NCI-H128 (cell line): ENCODE measurements around the gene MTA3.
"Not testable (repeated sequence)": the region's sequence is repeated elsewhere in the genome, so short reads cannot be mapped to it uniquely, and the experiment has no call there.

ENCODE experiments used
- DNase-seq: peaks from one replicate; lab custom pipeline; 2025; ENCODE audit not compliant: unreplicated experiment; lab: John Stamatoyannopoulos, UW

The MTA3 gene

GRCh38 chr2:42606166-42606565 is 37.7 kb downstream of the MTA3 start:
- not testable (repeated sequence) for DNase-seq

DNA sequence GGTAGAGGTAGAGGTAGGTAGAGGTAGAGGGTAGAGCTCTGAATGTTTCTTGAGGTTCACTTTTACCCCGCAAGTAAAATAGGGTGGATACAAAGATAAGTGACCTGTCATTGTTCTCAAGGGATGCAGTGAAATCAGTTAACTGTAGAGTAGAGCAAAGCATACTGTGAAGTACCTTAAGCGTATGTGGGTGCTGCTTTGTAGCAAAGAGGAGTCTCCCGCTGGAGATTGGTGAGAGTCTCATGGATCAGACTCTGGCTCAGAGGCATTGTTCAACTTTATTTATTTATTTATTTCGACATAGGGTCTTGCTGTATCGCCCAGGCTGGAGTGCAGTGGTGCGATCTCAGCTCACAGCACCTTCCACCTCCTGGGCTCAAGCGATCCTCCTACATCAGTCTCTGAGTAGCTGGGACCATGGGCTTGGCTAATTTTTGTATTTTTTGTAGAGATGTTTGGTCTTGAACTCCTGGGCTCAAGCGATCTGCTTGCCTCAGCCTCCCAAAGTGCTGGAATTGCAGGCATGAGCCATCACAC is 38.7 kb downstream of the MTA3 start:
- DNase-seq: no peak

DNA sequence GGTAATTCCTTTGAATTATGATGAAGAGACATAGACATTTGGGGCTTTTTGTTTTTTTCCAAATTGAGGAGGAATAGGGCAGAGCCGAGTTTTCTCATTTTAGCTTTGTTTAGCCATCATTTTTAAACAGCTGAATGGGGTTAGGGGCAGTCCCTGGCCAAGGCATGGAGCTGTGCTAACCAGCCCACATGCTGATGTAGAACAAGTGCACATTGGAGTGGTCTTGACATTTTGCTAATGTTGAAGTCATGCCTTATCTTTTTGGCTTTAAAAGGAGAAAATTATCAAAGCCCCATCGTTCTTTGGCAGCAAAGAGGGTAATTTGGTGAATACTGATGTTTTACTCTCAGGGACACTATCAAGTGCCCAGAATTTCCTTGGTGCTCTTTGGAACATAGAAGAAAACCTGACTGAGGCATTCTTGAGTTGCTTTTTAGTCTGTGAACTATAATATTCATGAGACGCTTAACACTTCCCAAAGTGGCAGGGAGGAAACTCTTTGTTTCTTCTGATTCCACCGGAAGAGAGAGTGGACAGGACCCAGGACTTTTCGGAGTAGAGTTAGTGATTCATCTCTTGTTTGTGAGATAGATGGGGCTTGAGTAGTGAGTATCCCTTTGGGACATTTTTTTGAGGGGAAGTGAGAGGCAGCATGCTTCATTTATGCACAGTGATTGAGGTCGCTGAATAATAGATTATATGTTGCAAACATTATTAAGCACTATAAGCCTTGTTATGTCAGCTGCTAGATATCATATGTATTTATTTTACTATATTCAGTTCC is 45.0 kb downstream of the MTA3 start:
- DNase-seq: no peak

GRCh38 chr2:42614838-42615237 is 46.4 kb downstream of the MTA3 start:
- no peak for DNase-seq

DNA sequence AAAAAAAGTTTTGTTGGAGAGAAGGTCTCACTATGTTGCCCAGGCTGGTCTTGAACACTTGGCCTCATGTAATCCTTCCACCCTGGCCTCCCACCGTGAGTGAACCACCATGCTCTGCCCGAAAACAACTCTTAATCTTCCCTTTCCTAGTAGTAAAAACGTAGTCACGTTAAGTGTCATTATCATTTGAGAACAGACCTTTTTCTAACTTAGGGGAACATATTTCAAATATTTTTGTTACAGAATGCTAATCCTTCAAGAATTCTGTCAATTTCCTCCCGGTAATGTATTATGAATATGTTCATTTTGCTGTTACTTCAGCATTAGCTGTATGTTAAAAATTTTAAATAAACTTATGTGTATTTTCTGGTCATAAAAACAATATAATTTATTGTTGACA is 49.7 kb downstream of the MTA3 start:
- DNase-seq: no peak

DNA sequence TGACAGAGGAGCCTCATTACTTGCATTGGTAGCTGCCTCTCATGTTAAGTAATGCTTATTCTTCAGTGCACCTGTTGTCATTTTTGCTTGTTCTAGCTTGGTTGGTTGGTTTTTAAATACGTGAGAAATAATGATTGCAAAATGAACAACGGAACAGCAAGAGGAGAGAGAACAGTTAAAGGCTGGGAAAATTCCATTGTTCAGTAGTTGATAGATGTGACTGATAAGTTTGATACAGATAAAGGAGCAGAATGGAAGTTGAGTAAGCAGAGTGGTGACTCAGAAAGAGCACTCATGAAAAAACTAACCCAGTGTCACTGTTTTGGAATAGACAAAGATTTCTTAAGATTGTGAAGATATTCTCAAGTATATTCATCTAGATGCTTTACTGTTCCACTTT is 50.5 kb downstream of the MTA3 start:
- no peak for DNase-seq

GRCh38 chr2:42621626-42622025 is 53.2 kb downstream of the MTA3 start:
- DNase-seq: not testable (repeated sequence)

GRCh38 chr2:42622943-42623676 is 54.7 kb downstream of the MTA3 start:
- DNase-seq: no peak

DNA sequence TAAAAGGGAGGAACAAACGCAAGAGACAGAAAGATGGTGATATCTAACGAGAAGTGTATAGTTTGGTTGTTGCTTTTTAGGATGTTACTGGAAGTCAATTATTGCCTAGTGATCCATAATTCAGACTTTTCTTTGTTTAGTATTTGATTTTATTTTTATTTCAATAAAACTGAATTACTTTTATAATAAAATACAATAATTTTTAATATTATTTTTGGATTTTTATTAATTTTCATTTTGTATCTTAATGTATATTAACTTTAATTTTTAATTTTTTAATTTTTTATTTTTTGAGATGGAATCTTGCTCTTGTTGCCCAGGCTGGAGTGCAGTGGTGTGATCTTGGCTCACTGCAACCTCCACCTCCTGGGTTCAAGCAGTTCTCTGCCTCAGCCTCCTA is 55.6 kb downstream of the MTA3 start:
- no peak for DNase-seq

DNA sequence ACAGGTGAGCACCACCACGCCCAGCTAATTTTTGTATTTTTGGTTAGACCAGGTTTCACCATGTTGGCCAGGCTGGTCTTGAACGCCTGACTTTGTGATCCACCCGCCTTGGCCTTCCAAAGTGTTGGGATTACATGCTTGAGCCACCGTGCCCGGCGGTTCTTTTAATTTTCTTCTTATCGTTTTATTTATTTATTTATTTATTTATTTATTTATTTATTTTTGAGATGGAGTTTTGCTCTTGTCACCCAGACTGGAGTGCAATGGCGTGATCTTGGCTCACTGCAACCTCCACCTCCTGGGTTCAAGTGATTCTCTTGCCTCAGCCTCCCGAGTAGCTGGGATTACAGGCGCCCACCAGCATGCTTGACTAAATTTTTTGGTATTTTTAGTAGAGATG is 59.6 kb downstream of the MTA3 start:
- not testable (repeated sequence) for DNase-seq

- DNase-seq: no peak
These were observed 68.5 kb downstream of the MTA3 start for GRCh38 chr2:42636934-42637333.

DNA sequence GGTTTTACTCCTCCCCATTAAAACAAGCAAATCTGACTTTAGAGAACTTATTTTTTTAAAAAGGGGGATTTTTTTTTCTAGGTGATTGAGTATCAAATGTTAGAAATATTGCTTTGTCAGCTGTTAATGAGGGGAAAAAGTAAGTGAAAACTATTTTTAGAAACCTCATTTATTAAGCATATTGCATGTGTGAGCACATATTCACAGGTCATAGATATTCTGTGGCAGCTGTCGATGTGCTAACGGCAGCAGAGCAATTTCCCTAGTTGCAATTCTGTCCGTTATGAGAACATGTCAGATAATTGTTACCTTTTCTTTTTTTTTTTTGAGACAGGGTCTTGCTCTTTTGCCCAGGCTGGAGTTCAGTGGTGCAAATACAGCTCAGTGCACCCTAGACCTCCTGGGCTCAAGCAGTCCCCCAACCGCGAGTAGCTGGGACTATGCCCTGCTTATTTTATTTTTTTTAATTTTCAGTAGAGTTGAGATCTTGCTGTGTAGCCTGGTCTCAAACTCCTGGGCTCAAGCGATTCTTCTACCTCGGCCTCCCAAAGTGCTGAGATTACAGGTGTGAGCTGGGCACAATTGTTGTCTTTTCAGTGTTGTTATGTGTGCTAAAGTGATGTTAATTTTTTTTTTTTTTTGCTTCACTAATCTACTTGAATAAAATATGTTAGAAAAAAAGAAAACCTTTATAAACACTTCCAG is 69.8 kb downstream of the MTA3 start:
- no peak for DNase-seq

DNA sequence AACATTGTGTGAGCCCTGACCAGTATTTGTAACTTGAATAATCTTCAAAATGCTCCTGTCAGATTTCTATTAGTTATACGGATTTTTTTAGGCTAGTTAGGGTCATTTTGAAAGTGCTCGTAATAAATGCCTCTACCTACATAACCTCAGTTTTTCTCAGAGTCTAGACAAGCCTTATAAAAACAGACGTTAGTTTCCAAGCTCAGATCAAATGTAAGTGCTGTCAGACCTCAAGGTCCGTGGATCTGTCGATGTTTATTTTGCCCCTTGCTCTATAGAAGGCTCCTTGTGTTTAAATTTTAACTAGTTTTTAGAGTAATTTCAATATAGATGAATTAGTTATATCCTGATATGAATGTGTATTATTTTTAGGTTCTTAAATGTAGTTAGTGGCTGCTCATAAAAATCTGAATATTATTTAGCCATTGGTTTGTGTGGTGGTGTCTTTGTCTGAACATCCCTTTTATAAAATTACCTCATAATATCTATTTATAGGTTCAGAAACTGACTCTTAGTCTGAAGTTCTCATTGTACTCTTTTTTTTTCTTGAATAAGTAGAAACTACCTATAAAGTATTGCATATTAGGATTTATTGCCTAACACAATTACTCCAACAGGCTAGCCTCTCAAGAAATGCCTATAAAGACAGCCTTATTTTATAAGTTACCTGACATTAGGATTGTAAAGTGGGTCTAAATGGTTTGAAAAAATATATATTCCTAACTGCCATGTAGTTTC is 71.1 kb downstream of the MTA3 start:
- no peak for DNase-seq

DNA sequence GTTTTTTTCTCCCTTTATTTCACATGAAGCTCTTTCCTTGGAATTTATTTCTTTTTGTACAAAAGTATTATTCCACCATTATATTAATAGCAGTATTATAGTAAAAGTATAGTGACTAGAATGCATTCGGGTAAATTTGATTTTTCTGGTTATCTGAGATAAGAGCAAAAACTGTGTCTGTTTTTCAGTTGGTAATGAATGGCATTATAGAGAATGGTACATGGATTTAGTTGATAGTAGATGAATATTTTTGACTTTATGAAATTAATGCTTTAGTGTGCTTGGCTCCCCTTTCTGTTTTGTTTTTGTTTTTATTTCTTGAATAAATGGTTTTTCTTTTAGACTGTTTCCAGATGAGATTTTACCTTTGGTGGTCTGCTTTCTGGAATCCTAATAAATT is 71.8 kb downstream of the MTA3 start:
- no peak for DNase-seq

- DNase-seq: not testable (repeated sequence)
These were observed 73.9 kb downstream of the MTA3 start for GRCh38 chr2:42642371-42642770.

DNA sequence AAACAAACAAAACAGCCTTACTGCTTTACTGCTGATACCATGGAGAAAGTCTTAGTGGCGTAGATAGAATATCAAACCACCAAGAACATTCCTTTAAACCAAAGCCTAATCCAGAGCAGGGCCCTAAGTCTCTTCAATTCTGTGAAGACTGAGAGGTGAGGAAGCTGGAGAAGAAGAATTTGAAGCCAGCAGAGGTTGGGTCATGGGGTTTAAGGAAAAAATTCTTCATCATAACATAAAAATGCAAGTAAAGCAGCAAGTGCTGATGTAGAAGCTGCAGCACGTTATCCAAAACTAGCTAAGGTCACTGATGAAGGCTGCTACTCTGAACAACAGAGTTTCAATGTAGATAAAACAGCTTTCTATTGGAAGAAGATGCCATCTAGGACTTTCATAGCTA is 77.1 kb downstream of the MTA3 start:
- DNase-seq: no peak

DNA sequence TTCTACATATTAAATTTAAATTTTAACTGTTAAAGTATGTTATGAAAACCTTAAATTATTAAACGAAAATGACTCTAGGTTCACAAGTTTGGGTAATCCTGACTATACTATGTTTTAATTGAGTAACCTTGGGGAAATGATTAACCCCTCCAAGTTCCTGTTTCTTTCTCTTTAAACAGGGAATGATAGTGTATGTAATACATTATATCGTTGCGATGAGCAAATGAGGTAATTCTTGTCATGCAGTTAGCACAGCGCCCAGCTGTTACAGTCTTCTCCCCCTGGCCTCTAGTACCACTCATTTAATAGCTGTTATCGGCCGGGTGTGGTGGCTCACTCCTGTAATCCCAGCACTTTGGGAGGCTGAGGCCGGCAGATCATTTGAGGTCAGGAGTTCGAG is 80.4 kb downstream of the MTA3 start:
- no peak for DNase-seq

DNA sequence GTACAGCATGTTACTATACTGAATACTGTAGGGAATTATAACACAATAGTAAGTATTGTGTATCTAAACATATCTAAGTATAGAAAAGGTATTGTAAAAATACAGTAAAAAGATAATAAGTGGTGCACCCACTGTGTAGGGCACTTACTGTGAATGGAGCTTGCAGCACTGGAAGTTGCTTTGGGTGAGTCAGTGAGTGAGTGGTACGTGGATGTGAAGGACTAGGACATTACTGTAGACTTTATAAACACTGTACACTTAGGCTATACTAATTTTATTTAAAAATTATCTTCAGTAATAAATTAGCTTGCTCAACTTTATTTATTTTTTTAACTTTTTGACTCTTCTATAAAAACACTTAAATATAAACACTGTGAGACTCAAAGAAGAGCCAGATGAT is 82.6 kb downstream of the MTA3 start:
- DNase-seq: no peak

DNA sequence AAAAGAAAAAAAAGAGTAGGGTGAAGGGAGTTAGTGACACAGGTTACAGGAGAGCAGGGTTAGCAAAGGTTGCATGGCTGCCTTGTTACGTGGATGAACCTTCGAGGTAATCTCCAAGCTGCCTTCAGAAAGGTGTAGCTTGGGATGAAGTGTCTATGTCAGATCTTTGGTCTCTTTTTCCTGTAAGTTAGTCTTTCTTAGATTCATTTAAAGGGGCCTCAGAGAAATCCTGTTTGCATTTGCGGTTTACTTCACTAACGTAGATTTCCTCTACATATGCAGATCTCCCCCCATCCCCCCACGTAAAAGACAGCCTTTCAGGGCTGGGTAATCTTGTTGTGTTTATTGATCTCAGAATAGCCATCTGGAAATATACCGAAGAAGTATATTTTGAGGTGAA is 83.7 kb downstream of the MTA3 start:
- DNase-seq: no peak

DNA sequence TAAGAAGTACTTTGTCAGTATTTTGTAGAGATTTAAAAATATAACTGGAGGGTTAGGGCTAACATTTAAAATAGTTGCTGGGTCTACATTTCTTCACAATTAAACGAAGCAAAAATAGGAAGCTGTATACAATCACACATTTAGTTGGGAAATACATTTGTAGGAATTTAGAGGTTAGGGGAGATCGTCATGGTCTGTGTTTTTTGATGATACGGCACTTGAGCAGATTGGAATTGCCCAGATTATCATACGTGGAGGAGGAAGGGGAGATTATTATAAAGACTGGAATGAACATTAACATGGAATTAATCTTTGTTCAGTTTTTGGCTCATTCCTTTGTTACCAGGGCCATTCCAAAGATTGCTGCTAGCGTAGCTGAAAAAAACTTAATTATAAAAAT is 84.6 kb downstream of the MTA3 start:
- no peak for DNase-seq

DNA sequence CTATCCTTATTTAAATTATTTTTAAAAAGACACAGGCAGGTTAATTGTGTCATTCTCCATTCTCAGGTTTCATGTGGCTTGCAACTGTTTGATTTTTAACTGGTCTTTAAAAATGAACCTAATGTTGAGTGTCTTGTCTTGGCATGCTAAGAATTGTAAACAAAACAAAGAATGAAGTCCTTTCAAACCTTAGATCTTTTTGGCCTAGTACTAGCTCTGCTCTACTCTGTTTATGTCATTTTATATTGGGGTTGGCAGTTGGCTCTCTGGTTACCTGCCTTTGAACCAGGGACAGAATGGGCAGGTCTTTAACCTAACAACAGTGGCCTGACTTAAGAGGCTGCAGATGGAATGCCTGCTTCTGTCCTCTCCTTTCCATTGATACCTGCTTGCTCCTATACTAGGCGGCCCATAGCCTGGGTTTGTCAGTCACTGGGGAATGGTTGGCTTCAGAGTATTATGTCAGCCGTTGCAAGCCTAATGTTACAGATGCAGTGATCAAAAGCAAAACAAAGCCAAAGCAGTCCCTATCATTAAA is 85.5 kb downstream of the MTA3 start:
- no peak for DNase-seq
